HepG2 (cell line): Measurements from ENCODE around the gene TBX10. TPM values are rescaled to one million over a fixed set of nuclear protein-coding genes. Genes with fewer than 3 reads are reported as not detected.

Experiments used
- CCDC6 ChIP-seq: sonication (generic); formaldehyde crosslinking; IDR thresholded peaks from 2 replicates; pipeline ENCODE4 v1.8.1; 2022; ENCODE audit warnings: mild to moderate bottlenecking, missing genetic modification reagents, moderate library complexity
- KAT2B ChIP-seq: fragments of 150-350 bp; IDR thresholded peaks from 2 replicates; pipeline ENCODE4 v1.6.1; 2014; ENCODE audit warnings: low read depth, low read length, borderline replicate concordance
- NCOA2 ChIP-seq: sonication (generic); formaldehyde crosslinking; IDR thresholded peaks from 2 replicates; pipeline ENCODE4 v1.8.0; 2022; ENCODE audit warnings: inconsistent platforms
- POLR2AphosphoS2 ChIP-seq: IDR thresholded peaks from 2 replicates; pipeline ENCODE4 v1.6.1; 2011; ENCODE audit warnings: low read depth, low read length, improper control_type of control experiment
- SMYD3 ChIP-seq: sonication (generic); formaldehyde crosslinking; IDR thresholded peaks from 2 replicates; pipeline ENCODE4 v1.8.1; 2023; ENCODE audit warnings: mild to moderate bottlenecking, missing genetic modification reagents
- STAG1 ChIP-seq: sonication (generic); formaldehyde crosslinking; IDR thresholded peaks from 2 replicates; pipeline ENCODE4 v1.4.0; 2020; ENCODE audit warnings: missing genetic modification reagents
- TCF7 ChIP-seq: sonication (generic); IDR thresholded peaks from 2 replicates; pipeline ENCODE4 v1.6.1; 2016; ENCODE audit warnings: antibody characterized with exemption, low read depth
- ZNF605 ChIP-seq: sonication (generic); formaldehyde crosslinking; IDR thresholded peaks from 2 replicates; pipeline ENCODE4 v1.8.0; 2022; ENCODE audit warnings: mild to moderate bottlenecking, missing genetic modification reagents
- ZSCAN31 ChIP-seq: sonication (generic); formaldehyde crosslinking; IDR thresholded peaks from 2 replicates; pipeline ENCODE4 v1.5.0; 2020; ENCODE audit warnings: low read depth, mild to moderate bottlenecking, missing genetic modification reagents
- polyA plus RNA-seq, 8 experiments: library from polyadenylated mRNA; depleted of rRNA in 3 of 8; stranded (reverse) in 7 of 8; unstranded in 1 of 8; fragments of >200 nt; fragmentation: Illumina TruSeq in 4 of 8; extraction: Trizol in 4 of 8; gene quantifications; 2 replicates each; pipeline versions ENCODE4 v1.2.1 to v1.2.3, GENCODE V29; 2011 to 2016; ENCODE audit warnings: low read depth in 4 of 8, missing spikeins in 1 of 8, mixed read lengths in 1 of 8; ENCODE audit not compliant: insufficient read depth in 1 of 8
- total RNA-seq, 5 experiments: library from RNA; depleted of rRNA; stranded (reverse); fragments of >200 nt; fragmentation: Illumina TruSeq; extraction: Trizol; gene quantifications; 2 replicates each; pipeline ENCODE4 v1.2.3, GENCODE V29; 2016; ENCODE audit warnings: low read depth in 1 of 5
- TF ChIP-seq, protein P1 (sequence below): IDR thresholded peaks from 2 replicates; pipeline ENCODE4 v1.6.1; 2016; ENCODE audit warnings: low read depth, missing genetic modification reagents, missing compliant biosample characterization
- TF ChIP-seq, protein P2 (sequence below): sonication (generic); formaldehyde crosslinking; IDR thresholded peaks from 2 replicates; pipeline ENCODE4 v1.8.1; 2023; ENCODE audit warnings: missing genetic modification reagents, inconsistent platforms, borderline replicate concordance
- TF ChIP-seq, protein P3 (sequence below): sonication (generic); formaldehyde crosslinking; IDR thresholded peaks from 2 replicates; pipeline ENCODE4 v1.4.0; 2020; ENCODE audit warnings: missing genetic modification reagents, borderline replicate concordance
- TF ChIP-seq, protein P4 (sequence below): sonication (generic); formaldehyde crosslinking; IDR thresholded peaks from 2 replicates; pipeline ENCODE4 v1.8.0; 2022; ENCODE audit warnings: missing genetic modification reagents, mild to moderate bottlenecking, borderline replicate concordance
- TF ChIP-seq, protein P5 (sequence below): sonication (generic); formaldehyde crosslinking; IDR thresholded peaks from 2 replicates; pipeline ENCODE4 v1.8.0; 2023; ENCODE audit warnings: mild to moderate bottlenecking, missing genetic modification reagents

Gene TBX10
- total and polyA plus RNA-seq, 2 of the 13 experiments (the other 11 are each of a cell fraction or from before 2014, with no cell fraction given) = 0.27 to 1.7 TPM

DNA sequence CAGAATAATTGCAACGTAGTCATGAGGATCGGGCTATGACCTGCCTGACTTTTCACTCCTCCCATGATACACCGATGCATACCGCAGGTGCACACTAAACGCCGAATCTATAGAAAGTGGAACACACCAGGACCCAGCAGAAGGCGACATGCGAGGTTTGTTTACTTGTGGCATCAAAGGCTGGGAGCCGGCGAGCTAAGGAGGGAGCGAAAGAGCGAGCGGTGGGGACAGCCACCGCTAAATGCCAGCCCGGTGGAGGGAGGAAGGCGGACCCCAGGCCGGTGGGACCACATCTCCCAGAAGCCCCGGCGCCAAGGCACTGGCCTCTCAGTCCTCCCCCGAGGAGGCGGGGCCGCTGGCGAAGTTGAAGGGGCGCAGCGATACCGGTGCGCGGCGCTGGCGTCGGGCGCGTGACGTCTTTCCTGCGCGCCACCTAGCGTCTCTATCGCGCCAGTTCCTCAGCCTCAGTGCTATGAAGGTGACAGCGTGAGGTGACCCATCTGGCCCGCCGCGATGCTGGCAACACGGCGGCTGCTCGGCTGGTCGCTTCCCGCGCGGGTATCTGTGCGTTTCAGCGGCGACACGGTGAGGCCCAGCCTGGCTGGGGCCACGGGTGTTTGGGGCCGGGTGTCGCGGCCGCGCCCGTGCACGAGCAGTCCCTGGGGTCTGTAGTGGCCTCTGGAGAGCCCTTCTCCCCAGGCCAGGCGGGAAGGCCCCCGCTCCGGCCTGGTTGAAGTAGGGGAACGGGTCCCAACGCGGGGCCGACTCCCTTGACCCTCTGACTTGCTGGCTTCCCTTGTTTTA, 32.9 kb downstream of the TBX10 start, which contains the start of gene NDUFV1 (continued):
- peak; percentile 52; the same call in 1 of the 2 replicates for TF ChIP-seq NCOA2
- TF ChIP-seq CCDC6 (CRISPR knock-in tag) = peak; percentile 53; the same call in 1 of the 2 replicates
- peak; percentile 67 for TF ChIP-seq STAG1
- no peak for TF ChIP-seq SMYD3 (CRISPR knock-in tag)
- no peak for TF ChIP-seq TCF7
- TF ChIP-seq ZSCAN31 = peak; percentile 95
- TF ChIP-seq KAT2B = no peak
- TF ChIP-seq, protein P1, sequence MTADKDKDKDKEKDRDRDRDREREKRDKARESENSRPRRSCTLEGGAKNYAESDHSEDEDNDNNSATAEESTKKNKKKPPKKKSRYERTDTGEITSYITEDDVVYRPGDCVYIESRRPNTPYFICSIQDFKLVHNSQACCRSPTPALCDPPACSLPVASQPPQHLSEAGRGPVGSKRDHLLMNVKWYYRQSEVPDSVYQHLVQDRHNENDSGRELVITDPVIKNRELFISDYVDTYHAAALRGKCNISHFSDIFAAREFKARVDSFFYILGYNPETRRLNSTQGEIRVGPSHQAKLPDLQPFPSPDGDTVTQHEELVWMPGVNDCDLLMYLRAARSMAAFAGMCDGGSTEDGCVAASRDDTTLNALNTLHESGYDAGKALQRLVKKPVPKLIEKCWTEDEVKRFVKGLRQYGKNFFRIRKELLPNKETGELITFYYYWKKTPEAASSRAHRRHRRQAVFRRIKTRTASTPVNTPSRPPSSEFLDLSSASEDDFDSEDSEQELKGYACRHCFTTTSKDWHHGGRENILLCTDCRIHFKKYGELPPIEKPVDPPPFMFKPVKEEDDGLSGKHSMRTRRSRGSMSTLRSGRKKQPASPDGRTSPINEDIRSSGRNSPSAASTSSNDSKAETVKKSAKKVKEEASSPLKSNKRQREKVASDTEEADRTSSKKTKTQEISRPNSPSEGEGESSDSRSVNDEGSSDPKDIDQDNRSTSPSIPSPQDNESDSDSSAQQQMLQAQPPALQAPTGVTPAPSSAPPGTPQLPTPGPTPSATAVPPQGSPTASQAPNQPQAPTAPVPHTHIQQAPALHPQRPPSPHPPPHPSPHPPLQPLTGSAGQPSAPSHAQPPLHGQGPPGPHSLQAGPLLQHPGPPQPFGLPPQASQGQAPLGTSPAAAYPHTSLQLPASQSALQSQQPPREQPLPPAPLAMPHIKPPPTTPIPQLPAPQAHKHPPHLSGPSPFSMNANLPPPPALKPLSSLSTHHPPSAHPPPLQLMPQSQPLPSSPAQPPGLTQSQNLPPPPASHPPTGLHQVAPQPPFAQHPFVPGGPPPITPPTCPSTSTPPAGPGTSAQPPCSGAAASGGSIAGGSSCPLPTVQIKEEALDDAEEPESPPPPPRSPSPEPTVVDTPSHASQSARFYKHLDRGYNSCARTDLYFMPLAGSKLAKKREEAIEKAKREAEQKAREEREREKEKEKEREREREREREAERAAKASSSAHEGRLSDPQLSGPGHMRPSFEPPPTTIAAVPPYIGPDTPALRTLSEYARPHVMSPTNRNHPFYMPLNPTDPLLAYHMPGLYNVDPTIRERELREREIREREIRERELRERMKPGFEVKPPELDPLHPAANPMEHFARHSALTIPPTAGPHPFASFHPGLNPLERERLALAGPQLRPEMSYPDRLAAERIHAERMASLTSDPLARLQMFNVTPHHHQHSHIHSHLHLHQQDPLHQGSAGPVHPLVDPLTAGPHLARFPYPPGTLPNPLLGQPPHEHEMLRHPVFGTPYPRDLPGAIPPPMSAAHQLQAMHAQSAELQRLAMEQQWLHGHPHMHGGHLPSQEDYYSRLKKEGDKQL (CRISPR knock-in tag) = no peak
- TF ChIP-seq, protein P2, sequence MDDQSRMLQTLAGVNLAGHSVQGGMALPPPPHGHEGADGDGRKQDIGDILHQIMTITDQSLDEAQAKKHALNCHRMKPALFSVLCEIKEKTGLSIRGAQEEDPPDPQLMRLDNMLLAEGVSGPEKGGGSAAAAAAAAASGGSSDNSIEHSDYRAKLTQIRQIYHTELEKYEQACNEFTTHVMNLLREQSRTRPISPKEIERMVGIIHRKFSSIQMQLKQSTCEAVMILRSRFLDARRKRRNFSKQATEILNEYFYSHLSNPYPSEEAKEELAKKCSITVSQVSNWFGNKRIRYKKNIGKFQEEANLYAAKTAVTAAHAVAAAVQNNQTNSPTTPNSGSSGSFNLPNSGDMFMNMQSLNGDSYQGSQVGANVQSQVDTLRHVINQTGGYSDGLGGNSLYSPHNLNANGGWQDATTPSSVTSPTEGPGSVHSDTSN (CRISPR knock-in tag) = 0 out of 2 replicates have a peak, but pooled peaks have one; percentile 28
- TF ChIP-seq, protein P3, sequence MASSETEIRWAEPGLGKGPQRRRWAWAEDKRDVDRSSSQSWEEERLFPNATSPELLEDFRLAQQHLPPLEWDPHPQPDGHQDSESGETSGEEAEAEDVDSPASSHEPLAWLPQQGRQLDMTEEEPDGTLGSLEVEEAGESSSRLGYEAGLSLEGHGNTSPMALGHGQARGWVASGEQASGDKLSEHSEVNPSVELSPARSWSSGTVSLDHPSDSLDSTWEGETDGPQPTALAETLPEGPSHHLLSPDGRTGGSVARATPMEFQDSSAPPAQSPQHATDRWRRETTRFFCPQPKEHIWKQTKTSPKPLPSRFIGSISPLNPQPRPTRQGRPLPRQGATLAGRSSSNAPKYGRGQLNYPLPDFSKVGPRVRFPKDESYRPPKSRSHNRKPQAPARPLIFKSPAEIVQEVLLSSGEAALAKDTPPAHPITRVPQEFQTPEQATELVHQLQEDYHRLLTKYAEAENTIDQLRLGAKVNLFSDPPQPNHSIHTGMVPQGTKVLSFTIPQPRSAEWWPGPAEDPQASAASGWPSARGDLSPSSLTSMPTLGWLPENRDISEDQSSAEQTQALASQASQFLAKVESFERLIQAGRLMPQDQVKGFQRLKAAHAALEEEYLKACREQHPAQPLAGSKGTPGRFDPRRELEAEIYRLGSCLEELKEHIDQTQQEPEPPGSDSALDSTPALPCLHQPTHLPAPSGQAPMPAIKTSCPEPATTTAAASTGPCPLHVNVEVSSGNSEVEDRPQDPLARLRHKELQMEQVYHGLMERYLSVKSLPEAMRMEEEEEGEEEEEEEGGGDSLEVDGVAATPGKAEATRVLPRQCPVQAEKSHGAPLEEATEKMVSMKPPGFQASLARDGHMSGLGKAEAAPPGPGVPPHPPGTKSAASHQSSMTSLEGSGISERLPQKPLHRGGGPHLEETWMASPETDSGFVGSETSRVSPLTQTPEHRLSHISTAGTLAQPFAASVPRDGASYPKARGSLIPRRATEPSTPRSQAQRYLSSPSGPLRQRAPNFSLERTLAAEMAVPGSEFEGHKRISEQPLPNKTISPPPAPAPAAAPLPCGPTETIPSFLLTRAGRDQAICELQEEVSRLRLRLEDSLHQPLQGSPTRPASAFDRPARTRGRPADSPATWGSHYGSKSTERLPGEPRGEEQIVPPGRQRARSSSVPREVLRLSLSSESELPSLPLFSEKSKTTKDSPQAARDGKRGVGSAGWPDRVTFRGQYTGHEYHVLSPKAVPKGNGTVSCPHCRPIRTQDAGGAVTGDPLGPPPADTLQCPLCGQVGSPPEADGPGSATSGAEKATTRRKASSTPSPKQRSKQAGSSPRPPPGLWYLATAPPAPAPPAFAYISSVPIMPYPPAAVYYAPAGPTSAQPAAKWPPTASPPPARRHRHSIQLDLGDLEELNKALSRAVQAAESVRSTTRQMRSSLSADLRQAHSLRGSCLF (CRISPR knock-in tag) = no peak
- TF ChIP-seq, protein P4, sequence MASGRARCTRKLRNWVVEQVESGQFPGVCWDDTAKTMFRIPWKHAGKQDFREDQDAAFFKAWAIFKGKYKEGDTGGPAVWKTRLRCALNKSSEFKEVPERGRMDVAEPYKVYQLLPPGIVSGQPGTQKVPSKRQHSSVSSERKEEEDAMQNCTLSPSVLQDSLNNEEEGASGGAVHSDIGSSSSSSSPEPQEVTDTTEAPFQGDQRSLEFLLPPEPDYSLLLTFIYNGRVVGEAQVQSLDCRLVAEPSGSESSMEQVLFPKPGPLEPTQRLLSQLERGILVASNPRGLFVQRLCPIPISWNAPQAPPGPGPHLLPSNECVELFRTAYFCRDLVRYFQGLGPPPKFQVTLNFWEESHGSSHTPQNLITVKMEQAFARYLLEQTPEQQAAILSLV = peak; percentile 90; the same call in 1 of the 2 replicates
- no peak for TF ChIP-seq POLR2AphosphoS2
- TF ChIP-seq, protein P5, sequence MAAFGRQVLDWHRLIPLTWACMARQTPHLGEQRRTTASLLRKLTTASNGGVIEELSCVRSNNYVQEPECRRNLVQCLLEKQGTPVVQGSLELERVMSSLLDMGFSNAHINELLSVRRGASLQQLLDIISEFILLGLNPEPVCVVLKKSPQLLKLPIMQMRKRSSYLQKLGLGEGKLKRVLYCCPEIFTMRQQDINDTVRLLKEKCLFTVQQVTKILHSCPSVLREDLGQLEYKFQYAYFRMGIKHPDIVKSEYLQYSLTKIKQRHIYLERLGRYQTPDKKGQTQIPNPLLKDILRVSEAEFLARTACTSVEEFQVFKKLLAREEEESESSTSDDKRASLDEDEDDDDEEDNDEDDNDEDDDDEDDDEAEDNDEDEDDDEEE (CRISPR knock-in tag) = no peak
- TF ChIP-seq ZNF605 (CRISPR knock-in tag) = peak; percentile 70; the same call in 1 of the 2 replicates
